SK-N-SH treated with all-trans-retinoic acid at 6 μM for 48 hours (cell line): Measurements from ENCODE around the gene FMN1.

Source experiments
- ARNTL ChIP-seq: fragments of 450-650 bp; formaldehyde crosslinking; IDR thresholded peaks from 2 replicates; pipeline ENCODE4 v1.5.0; 2020; ENCODE audit warnings: low read depth, mild to moderate bottlenecking, moderate library complexity, borderline replicate concordance
- RARB ChIP-seq: fragments of 250-450 bp; sonication (Bioruptor Pico); IDR thresholded peaks from 2 replicates; pipeline ENCODE4 v1.8.0; 2021; ENCODE audit warnings: mild to moderate bottlenecking, moderate library complexity
- SNAI2 ChIP-seq: fragments of 250-450 bp; sonication (Bioruptor Pico); IDR thresholded peaks from 2 replicates; pipeline ENCODE4 v1.5.0; 2020; ENCODE audit warnings: mild to moderate bottlenecking, moderate library complexity
- TOX ChIP-seq: fragments of 250-450 bp; sonication (Bioruptor Pico); IDR thresholded peaks from 2 replicates; pipeline ENCODE4 v1.8.0; 2021; ENCODE audit warnings: mild to moderate bottlenecking, moderate library complexity, borderline replicate concordance
- ZC3H10 ChIP-seq: fragments of 250-450 bp; sonication (Bioruptor Pico); IDR thresholded peaks from 2 replicates; pipeline ENCODE4 v1.5.1; 2021; ENCODE audit warnings: mild to moderate bottlenecking, moderate library complexity
- ZFP3 ChIP-seq: fragments of 250-450 bp; sonication (Bioruptor Pico); IDR thresholded peaks from 2 replicates; pipeline ENCODE4 v1.5.0; 2020; ENCODE audit warnings: mild to moderate bottlenecking, moderate library complexity
- ZFP30 ChIP-seq: fragments of 450-650 bp; formaldehyde crosslinking; IDR thresholded peaks from 2 replicates; pipeline ENCODE4 v1.5.0; 2022; ENCODE audit warnings: mild to moderate bottlenecking, moderate library complexity
- ZNF565 ChIP-seq: fragments of 450-650 bp; formaldehyde crosslinking; conservative IDR thresholded peaks from 2 replicates; pipeline ENCODE4 v1.5.0; 2020; ENCODE audit warnings: low read depth, mild to moderate bottlenecking, moderate library complexity
- ZNF8 ChIP-seq: fragments of 450-650 bp; formaldehyde crosslinking; IDR thresholded peaks from 2 replicates; pipeline ENCODE4 v1.5.0; 2020; ENCODE audit warnings: mild to moderate bottlenecking, moderate library complexity
- TF ChIP-seq, protein P1 (sequence below): fragments of 250-450 bp; sonication (Bioruptor Pico); IDR thresholded peaks from 2 replicates; pipeline ENCODE4 v1.5.0; 2020; ENCODE audit warnings: mild to moderate bottlenecking, moderate library complexity
- TF ChIP-seq, protein P2 (sequence below): fragments of 250-450 bp; sonication (Bioruptor Pico); IDR thresholded peaks from 2 replicates; pipeline ENCODE4 v1.8.0; 2021; ENCODE audit warnings: low read depth, mild to moderate bottlenecking, moderate library complexity, borderline replicate concordance
- TF ChIP-seq, protein P3 (sequence below): fragments of 250-450 bp; sonication (Bioruptor Pico); IDR thresholded peaks from 2 replicates; pipeline ENCODE4 v1.5.1; 2020; ENCODE audit warnings: low read depth, mild to moderate bottlenecking, moderate library complexity
- TF ChIP-seq, protein P4 (sequence below): fragments of 250-450 bp; sonication (Bioruptor Pico); IDR thresholded peaks from 2 replicates; pipeline ENCODE4 v1.8.0; 2020; ENCODE audit warnings: mild to moderate bottlenecking, moderate library complexity, borderline replicate concordance
- TF ChIP-seq, protein P5 (sequence below): fragments of 250-450 bp; sonication (Bioruptor Pico); IDR thresholded peaks from 2 replicates; pipeline ENCODE4 v1.5.1; 2021; ENCODE audit warnings: mild to moderate bottlenecking, moderate library complexity

DNA sequence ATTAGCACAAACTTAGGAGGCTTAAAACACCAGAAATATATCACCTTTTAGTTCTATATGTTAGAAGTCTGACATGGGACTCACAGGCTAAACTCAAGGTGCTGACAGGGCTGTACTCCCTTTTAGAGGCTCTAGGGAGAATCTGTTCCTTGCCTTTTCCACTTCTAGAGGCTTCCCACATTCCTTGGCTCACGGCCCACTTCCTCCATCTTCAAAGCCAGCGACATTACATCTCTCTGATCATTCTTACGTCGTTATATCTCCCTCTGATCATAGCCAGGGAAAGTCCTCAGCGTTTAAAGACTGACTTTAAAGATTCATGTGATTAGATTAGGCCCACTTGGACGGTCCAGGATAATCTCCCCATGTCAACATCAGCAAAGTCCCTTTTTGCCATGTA is 310.4 kb downstream of the FMN1 start:
- TF ChIP-seq, protein P1, sequence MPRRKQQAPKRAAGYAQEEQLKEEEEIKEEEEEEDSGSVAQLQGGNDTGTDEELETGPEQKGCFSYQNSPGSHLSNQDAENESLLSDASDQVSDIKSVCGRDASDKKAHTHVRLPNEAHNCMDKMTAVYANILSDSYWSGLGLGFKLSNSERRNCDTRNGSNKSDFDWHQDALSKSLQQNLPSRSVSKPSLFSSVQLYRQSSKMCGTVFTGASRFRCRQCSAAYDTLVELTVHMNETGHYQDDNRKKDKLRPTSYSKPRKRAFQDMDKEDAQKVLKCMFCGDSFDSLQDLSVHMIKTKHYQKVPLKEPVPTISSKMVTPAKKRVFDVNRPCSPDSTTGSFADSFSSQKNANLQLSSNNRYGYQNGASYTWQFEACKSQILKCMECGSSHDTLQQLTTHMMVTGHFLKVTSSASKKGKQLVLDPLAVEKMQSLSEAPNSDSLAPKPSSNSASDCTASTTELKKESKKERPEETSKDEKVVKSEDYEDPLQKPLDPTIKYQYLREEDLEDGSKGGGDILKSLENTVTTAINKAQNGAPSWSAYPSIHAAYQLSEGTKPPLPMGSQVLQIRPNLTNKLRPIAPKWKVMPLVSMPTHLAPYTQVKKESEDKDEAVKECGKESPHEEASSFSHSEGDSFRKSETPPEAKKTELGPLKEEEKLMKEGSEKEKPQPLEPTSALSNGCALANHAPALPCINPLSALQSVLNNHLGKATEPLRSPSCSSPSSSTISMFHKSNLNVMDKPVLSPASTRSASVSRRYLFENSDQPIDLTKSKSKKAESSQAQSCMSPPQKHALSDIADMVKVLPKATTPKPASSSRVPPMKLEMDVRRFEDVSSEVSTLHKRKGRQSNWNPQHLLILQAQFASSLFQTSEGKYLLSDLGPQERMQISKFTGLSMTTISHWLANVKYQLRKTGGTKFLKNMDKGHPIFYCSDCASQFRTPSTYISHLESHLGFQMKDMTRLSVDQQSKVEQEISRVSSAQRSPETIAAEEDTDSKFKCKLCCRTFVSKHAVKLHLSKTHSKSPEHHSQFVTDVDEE, result no peak
- TF ChIP-seq, protein P2, sequence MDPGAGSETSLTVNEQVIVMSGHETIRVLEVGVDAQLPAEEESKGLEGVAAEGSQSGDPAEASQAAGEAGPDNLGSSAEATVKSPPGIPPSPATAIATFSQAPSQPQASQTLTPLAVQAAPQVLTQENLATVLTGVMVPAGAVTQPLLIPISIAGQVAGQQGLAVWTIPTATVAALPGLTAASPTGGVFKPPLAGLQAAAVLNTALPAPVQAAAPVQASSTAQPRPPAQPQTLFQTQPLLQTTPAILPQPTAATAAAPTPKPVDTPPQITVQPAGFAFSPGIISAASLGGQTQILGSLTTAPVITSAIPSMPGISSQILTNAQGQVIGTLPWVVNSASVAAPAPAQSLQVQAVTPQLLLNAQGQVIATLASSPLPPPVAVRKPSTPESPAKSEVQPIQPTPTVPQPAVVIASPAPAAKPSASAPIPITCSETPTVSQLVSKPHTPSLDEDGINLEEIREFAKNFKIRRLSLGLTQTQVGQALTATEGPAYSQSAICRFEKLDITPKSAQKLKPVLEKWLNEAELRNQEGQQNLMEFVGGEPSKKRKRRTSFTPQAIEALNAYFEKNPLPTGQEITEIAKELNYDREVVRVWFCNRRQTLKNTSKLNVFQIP, result no peak
- TF ChIP-seq SNAI2 (no peak), ARNTL (CRISPR knock-in tag) (no peak), ZFP30 (no peak), ZNF8 (no peak), RARB (CRISPR knock-in tag) (no peak), TOX (CRISPR knock-in tag) (no peak), ZFP3 (no peak), ZNF565 (CRISPR knock-in tag) (no peak), ZC3H10 (CRISPR knock-in tag) (no peak)
- TF ChIP-seq, protein P3, sequence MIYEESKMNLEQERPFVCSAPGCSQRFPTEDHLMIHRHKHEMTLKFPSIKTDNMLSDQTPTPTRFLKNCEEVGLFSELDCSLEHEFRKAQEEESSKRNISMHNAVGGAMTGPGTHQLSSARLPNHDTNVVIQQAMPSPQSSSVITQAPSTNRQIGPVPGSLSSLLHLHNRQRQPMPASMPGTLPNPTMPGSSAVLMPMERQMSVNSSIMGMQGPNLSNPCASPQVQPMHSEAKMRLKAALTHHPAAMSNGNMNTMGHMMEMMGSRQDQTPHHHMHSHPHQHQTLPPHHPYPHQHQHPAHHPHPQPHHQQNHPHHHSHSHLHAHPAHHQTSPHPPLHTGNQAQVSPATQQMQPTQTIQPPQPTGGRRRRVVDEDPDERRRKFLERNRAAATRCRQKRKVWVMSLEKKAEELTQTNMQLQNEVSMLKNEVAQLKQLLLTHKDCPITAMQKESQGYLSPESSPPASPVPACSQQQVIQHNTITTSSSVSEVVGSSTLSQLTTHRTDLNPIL, result no peak
- TF ChIP-seq, protein P4, sequence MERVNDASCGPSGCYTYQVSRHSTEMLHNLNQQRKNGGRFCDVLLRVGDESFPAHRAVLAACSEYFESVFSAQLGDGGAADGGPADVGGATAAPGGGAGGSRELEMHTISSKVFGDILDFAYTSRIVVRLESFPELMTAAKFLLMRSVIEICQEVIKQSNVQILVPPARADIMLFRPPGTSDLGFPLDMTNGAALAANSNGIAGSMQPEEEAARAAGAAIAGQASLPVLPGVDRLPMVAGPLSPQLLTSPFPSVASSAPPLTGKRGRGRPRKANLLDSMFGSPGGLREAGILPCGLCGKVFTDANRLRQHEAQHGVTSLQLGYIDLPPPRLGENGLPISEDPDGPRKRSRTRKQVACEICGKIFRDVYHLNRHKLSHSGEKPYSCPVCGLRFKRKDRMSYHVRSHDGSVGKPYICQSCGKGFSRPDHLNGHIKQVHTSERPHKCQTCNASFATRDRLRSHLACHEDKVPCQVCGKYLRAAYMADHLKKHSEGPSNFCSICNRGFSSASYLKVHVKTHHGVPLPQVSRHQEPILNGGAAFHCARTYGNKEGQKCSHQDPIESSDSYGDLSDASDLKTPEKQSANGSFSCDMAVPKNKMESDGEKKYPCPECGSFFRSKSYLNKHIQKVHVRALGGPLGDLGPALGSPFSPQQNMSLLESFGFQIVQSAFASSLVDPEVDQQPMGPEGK (CRISPR knock-in tag), result no peak
- TF ChIP-seq, protein P5, sequence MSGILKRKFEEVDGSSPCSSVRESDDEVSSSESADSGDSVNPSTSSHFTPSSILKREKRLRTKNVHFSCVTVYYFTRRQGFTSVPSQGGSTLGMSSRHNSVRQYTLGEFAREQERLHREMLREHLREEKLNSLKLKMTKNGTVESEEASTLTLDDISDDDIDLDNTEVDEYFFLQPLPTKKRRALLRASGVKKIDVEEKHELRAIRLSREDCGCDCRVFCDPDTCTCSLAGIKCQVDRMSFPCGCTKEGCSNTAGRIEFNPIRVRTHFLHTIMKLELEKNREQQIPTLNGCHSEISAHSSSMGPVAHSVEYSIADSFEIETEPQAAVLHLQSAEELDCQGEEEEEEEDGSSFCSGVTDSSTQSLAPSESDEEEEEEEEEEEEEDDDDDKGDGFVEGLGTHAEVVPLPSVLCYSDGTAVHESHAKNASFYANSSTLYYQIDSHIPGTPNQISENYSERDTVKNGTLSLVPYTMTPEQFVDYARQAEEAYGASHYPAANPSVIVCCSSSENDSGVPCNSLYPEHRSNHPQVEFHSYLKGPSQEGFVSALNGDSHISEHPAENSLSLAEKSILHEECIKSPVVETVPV (CRISPR knock-in tag), result no peak
